D341Med (cell line): ENCODE measurements around the gene FRAS1.
A peak's percentile ranks its signal among the peaks of the same experiment; 100 is the strongest.
"Not testable (repeated sequence)": the region's sequence is repeated elsewhere in the genome, so short reads cannot be mapped to it uniquely, and the experiment has no call there.

Source experiments
- DNase-seq: peaks from one replicate; pipeline ENCODE4 v3.0.0; 2012; ENCODE audit warnings: low spot score

The FRAS1 gene

DNA sequence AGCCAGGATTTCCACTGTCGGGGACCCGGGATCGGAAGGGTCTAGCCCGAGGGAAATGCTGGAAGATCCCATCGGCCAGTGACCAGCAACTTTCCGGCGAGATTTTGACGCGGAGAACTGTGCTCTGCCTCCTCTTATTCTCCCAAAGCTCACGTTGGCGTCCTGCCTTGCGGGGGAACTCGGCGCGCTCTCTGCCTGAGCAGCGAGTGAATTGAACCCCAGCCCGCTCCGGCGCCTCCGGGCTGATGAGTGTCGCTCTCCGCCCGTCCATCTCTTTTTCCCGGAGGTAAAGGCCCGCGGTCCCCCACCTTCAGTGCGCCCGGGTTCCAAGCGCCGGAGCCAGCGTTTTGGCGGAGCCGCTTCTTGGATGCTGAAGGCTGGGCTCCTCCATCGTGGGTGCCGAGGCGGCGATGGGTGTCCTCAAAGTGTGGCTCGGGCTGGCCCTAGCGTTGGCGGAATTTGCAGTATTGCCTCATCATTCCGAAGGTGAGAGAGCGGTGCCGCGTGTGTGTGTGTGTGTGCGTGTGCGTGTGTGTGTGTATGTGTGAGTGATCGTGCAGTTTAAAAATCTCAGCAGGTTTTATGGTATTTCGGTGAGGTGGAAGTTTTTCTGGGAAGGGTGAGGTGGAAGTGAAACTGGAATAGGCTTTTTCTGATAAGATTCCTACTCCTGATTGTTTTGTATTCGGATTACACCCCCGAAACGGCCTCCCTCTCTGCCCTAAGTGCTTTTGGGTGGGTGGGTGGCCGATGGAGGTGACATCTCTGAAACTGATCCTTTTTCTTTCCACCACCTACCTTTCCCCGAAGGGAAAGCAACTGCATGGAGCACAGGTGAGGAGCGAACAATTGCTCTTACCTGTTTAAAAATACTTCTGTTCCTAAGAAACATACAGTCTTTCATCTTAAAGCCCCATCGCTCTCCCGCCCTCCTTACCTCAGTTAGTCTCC is 752 bp downstream of the FRAS1 start:
- DNase-seq = peak; percentile 69

DNA sequence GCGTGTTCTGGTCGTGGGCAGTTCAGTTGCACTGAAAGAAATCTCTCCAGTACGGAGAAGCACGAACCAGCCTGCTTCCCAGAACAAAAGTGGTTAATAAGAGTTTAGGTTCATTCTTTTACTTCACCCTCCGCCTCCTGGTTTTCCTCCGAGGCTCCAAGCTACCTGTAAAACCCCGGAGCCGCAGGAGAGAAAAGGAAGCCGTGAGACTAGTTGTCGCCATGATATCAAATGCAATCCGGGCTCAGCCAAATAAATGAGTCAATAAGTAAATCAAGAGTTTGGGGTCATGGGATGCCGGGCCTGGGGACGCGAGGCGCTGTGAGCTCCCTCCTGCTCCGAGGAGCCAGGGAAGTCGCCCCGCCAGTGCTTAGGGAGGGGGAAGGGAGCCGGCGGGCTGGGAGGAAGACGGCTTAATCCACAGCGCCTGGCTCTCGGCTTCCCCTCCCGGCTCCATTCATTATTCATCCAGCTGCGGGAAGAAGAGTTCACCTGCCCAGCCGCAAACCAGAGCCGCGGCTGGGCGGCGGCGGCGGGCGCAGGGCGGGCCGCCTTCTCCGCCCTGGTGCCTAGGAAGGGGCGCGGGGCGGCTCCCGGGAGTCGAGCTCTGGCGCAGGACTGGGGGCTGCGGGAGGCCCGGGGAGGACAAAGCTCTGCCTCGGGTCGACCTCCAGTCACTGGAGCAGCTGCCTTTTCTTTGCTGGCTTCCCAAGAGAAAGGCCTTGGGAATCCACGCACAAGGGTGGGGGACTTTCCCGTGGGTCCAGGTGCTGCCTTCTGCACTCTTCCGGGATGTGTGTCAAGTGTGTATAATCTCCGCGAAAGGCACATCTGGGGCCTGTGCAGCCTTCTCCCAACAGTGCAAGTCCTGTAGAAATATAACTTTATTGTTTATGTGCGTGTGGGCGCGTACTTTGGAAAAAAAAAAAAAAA is 1.7 kb downstream of the FRAS1 start:
- DNase-seq = peak; percentile 79

DNA sequence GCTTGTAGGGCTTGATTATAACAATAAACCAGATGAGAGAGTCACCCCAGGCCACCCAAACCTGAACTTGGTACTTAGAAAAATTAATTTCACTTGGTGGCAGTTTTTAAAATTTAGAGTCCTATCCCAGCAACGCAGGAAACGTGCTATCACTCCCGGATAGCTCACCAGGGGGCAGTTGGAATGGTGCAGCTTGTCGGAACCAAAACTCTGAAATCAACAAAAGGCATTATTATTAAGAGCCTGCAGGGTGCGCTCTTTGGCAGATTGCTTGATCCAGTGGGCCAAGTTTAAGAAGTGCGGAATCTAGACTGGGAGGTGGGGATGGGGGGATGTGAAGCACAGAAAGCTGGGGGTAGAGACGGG is 2.4 kb downstream of the FRAS1 start:
- peak; percentile 80 for DNase-seq

DNA sequence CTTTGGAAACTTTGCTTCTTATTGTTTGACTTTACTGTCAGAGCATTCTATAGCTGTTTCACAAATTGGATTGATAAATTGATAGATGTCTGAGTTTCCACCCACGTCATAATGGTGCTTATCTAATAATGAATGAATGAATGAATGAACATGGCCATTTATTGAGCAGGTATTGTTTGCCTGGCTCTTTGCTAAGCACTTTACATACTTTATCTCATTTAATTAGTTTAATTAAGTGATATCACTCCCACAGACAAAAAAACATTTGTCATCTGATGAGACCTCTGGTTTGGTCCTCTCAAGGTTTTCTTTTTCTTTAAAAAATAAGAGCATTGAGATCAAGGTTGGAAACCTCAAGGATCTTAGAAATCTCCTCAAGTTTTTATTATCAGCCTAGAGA is 2.8 kb downstream of the FRAS1 start:
- no peak for DNase-seq

DNA sequence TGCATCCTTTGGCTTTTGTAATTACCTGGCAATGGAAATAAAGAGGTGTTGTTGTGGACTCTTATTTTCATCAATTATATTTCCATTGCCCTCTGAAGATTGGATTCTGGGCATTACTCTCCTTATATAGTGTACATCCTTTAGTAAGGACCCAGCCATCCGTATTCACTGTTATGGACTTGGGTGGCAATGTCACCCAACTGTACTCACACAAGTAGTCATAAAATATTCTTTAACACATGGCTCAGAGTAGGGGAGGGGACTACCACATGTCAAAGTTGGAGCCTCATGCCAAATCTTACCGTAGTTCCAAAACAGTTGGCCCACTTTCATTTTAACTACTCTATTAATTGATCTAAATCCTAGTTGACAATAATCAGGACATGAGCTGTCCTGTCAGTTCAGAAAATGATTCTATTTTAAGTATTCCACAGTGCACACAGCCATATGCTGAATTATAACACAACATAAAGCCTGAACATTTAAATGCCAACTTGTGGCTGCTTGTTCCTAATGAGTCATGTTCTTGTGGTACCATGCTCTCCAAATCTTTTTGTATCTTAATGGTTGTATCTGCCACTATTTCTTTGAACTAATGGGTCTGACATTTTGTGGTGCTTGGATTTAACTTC is 4.9 kb downstream of the FRAS1 start:
- DNase-seq = no peak

DNA sequence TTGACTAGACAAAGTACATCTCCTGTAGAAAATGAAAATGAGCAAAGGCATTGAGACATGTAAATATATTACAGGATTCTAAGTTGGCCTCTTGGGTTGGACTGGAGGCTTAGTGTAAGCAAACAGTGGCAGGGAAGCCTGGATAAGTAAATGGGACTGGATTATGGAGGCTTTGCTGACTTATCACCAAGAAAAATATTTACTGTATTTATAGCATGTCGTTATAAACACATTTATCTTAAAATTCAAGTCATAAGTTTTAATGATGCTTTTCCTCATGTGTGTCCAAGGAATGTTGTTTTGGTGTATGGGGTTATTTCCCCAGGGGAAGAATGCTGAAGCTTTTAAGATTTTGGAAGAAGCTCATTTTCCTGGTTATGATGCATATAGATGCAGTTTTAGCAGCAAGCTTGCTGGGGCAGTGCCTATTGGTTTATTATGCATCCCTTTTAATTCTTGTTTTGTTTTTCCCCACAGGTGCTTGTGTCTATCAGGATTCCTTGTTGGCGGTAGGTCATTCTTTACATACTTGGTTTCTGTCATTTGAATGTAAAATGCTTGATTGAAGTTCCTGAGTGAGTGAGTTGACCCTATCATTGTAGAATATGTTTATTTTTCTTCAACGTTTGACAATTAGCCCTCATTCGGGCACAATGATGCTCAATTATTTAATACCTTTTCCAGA is 8.5 kb downstream of the FRAS1 start:
- no peak for DNase-seq

DNA sequence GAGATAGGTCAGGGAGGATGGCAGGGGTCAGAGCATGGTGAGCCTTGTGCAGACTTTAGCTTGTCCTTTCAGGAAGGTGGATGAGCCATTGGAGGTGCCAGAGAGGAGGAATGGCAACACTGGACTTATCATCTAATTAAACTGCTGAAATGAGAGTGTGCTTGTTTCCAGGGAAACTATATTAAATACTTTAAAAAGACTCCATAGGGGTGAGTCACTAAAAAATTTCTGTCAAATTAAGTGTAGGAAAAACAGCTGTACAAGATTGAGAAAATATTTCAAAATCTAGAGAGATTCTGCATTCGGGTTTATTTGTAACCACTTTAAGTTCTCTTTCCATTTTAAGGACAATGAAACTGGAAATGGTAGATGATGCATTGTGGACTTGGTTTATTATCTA is 11.4 kb downstream of the FRAS1 start:
- DNase-seq = no peak

DNA sequence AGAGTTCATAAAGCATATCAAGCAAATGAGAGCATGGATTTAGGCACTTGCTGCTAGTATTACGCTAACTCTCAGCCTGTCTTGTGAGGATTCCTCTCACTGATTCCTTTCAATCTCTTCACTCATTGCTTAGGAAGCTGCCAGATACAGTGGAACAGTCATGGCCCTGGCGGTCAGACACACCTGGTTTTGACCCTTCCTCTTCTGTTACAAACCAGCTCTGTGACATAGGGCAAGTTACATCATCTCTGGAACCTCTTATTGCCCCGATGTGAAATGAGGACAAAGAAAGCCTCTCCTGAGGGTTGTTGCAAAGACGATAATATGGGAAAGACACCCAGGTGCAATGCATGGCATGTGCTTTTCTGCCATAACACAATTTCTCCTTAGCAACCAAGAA is 12.2 kb downstream of the FRAS1 start:
- no peak for DNase-seq

DNA sequence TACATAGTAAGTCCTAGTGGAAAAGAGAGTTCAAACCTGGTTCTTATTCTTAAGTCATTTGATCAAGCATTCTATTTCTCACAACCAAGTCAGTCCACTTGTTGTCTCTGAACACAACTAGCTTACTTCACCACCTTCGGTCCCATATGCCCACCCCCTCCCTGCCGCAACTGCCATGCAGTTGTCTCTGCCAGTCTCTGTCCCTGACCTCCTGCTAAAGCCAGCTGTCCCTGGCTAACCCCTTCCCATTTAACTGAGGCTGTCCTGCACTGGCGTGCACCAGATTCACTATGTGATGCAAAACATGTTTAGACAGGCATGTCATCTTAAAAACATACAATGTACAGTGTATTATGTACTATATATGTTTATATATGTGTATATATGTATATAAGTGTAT is 12.7 kb downstream of the FRAS1 start:
- DNase-seq = no peak

DNA sequence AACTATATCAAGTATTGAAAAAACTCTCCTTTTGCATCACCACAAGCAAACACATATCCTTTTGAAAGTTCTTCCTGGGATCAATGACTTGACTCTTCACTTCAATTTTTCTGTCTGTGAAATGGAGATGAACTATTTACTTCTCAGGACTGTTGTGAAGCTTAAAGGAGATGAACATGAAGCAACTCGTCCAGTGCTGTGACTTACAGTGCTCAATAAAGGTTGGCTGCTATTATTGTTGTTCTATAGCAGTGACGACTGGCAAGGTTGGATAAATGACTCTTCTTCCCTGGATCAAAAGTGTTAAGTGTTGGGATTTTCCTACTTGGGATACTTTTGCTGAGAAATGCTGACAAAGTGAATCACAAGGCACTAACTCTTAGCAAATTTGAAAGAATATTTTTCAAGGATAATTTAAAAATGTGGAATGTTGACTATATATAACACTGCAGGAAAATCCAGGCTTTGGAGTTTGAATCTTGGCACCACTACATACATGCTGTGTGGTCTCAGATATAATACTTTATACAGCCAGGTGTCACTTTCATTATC is 13.7 kb downstream of the FRAS1 start:
- DNase-seq = no peak

DNA sequence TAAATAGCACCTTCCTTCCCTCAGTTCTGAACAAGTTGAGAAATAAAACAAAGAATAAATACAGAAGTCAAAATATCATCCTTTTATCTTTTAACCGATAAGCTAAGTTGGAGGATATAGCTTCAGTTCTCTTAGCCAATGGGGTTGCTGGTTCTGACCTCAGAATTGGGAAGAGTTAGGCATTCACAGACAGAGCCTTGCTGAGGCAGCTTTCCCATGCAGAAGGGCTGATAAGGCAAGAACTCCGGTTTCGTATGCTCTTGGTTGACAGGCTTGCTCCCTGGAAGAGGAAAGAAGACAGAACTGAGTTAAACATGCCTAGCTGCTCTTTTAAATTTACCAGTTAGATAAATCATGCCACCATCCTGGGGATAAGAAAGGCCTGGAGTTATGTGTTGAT is 17.6 kb downstream of the FRAS1 start:
- no peak for DNase-seq

DNA sequence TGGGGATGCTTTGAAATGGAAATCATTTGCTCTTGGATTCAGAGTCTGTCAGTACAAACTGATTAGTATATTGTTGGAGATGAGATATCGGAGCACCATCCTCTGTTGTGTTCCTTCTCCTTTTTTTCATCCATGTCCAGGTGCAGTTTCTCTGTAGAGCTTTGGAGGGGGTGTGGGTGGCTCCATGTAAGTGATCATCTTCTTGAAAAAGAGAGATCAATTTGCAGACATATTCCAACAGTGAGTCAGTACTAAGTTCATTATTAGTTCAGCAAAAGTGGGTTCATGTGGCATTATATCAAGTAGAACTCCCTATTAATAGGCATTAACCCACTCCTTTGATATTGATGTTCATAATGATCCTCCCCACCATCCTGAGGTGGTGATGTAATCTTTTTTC is 18.9 kb downstream of the FRAS1 start:
- no peak for DNase-seq

DNA sequence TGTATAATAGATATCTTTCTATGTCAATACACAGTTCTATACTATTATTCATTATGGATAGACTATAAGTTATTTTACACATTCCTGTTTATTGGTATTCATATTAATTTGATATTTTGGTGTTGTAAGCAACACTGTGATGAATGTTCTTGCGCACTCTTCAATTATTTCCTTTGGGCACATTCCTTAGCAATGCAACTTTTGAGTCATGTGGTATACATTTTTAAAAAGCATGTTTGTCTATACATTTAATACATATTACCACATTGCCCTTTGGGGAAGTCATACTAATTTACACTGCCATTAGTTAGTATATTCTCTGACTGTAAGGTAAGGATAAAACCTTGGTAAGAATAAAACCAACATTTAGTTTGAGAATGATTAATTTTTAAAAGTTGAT is 21.0 kb downstream of the FRAS1 start:
- DNase-seq = no peak

DNA sequence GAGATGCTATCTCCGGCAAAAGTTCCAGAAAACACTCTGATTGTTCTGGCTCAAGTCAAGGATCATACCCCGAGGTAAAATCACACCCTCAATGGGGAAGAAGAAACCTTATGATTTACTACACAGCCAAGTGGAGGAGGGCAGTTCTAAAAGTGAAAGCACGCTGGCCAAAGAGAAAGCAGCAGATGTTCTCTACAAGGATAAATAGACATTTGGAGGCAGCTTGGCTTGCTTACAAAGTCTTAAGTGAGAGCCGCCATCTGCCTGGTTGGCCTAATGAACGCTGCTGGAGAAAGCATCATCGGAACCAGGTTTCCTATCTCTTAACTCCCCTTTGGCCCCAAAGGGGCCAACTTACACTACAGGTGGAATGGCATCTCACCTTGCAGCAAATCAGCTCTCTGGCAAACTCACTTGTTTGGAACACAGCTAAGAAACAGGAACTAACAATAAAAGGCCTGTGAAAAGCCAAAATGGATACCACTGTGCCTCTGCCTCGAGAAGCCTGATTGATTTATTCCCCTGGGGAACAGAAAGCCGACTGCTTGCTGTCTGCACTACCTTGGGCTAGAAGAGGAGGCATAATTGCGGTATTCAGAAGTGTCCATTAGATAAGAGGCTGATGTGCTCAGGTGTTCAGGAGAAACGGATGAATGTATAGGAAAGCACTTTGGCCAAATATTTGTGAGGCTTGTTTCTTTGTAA is 22.8 kb downstream of the FRAS1 start:
- peak; percentile 60 for DNase-seq

DNA sequence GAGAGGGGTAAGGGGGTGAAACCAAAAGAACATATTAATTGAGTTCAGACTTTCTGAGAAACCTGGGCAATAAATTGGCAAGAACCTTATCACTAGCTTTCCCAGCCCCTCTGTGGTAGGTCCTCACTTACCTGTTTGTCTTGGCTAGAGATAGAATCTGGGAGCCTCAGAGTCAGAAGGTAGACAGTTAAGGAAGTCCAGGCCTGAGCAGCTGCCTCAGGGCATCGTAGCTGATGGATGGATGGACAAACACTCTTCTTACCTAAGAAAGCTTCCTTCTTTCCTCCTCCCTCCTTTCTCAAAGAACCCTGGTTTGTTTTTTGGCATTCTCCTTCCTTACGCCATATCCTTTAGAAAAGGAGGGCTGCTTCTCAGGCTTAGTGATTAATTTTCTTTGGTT is 24.4 kb downstream of the FRAS1 start:
- DNase-seq = no peak

DNA sequence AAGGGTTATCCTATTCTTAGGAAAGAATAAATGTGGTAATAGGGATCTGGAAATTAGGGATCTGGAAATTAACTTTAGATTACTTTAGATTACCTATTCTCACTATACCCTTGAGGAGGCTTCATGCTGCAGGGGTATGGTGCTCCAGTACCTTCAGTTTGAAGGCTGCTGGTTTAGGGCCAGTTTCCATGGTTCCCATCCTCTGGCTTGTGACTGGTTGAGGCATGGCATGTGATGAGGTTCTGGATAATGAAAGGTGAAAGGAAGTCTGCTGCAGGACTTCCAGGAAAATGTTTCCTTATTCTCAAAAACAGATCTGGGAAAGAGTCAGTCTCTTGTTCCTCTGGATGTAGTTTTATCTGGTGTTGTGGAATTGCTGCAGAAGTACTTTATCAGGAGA is 25.9 kb downstream of the FRAS1 start:
- no peak for DNase-seq

DNA sequence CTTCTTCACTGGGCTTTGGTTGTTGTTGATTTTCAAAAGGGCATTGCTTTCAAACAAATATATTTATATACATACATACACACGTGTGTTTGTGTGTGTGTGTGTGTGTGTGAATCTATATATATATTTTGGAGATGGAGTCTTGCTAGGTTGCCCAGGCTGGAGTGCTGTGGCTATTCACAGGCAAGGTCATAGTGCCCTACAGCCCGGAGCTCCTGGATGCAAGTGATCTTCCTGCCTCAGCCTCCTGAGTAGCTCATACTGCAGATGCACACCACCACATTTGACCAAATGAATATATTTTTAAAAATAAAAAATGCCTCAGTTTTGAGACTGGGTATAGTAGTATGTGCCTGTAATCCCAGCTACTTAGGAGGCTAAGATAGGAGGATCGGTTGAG is 34.4 kb downstream of the FRAS1 start:
- DNase-seq = no peak

DNA sequence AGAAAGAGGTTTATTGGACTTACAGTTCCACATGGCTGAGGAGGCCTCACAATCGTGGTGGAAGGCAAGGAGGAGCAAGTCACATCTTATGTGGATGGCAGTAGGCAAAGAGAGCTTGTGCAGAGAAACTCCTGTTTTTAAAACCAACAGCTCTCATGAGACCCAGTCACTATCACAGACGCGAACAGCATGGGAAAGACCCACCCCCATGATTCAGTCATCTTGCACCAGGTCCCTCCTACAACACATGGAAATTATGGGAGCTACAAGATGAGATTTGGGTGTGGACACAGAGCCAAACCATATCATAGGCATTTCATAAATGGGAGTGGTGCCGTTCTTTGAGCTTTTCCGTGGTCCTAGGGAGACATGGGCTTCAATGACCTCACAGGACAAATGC is 35.2 kb downstream of the FRAS1 start:
- DNase-seq = not testable (repeated sequence)

DNA sequence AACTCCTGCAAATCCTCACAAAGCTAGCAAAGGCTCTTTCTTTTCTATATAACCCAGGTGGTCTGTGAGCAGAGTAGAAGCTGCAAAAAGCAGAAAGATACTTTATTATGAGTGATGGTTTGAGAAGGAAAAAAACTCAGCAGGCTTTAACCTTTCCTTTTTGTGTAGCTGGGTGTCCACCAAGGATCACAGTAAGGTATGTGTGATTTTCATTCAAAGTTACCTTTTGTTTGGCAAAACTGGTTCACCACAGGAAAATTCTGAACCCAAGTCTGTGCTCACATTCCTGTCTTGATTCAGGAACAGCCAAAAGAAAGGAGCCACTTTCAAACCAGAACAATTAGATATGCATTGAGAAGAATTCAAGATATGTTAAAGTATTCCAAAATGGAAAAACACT is 35.7 kb downstream of the FRAS1 start:
- no peak for DNase-seq

DNA sequence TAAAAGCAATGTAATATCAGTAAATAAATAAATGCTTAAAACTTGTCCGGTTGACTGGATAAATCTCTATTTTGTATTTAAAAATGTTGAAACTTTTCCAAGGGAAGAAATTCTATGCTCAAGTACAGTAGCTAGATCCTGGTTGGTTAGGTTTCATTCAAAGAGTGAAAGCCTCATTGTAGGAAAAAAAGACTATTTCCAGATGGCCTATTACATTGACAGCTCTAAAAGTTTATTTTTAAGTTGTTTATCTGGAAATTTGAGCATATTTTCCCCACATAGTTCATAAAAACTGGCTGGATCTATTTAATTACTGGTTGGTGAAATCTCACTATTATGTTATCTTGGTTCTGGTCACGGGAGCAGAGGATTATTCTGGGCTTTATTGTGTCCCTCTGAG is 38.0 kb downstream of the FRAS1 start:
- no peak for DNase-seq

DNA sequence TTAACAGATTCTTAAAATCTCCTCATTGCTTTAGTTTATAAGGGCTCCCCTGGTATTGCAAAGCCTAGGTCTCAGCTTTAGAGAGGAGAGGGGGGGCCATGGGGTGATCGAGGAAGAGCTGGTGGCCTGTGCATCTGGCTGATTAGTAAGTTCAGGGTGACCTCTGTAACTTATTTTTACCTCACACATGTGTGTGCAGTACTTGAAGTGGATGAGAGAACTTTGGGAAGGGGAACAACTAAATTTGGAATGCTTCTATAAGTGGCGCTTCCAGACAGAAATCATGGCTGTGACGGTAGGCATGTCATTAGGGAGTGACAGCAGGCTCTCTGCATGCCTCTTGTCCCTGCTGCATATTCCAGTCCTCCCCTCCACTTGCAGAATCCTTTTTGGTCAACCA is 41.9 kb downstream of the FRAS1 start:
- DNase-seq = no peak
